GM21576 (cell line): ENCODE measurements around the gene SPINT2.

Experiments used
- ATAC-seq: cut with Tn5 transposase; IDR thresholded peaks from one replicate; pipeline ENCODE4 v1.9.1; 2021; ENCODE audit warnings: mild to moderate bottlenecking, moderate library complexity; ENCODE audit not compliant: unreplicated experiment

The SPINT2 gene

DNA sequence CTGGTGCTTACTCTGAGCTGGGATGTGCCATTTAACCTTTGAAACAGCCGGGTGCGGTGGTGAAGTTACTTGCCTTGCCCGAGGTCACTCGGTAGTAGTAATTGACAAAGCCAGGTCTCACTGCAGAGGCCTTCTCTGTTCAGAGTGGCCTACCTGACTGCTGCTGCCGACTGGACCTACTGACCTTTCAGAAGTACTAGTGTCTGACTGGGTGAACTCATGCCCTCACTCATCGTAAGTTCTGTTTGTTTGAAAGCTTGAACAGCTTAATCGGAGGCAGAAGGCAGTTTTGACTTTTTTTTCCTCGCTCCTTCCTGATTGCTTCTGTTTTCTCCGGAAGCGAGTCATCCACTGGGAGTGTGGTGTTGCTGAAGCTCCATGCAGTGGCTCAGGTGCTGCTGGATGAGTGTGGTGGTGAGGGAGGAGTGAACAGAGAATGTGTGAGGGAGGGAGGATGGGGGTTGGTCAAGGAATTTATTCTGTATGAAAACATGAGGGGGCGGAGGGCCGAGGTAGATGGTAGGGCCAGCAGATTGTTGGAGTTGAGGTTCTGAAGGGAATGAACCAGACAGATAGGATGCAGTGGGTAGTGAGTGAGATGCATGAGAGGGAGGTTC lies 2.7 kb downstream of the SPINT2 start:
- ATAC-seq, result no peak

- ATAC-seq, result no peak
Observed at GRCh38 chr19:38267761-38268483, 3.5 kb downstream of the SPINT2 start.

GRCh38 chr19:38268539-38268938 lies 4.2 kb downstream of the SPINT2 start:
- ATAC-seq, result no peak

GRCh38 chr19:38270587-38271167 lies 6.3 kb downstream of the SPINT2 start:
- no peak for ATAC-seq

DNA sequence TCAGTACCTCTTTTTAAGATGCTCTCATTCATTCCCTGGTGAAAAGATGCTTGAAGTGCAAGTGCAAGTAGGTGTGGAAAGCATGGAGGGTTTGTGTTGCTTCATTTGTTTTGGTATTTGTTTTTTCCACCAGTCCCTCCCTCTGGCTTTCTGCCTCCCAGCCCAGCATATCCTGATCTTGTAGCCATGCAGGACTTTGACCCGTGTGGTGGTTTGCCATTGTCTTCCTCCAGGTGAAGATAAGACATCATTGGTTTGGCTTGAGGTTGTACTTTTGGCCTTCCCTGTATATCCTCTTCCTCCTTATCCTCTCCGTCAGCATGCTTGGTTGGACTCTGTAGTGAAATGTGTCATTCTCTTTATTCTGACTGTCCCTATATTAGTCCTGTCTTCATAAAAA lies 9.1 kb downstream of the SPINT2 start:
- ATAC-seq, result no peak

DNA sequence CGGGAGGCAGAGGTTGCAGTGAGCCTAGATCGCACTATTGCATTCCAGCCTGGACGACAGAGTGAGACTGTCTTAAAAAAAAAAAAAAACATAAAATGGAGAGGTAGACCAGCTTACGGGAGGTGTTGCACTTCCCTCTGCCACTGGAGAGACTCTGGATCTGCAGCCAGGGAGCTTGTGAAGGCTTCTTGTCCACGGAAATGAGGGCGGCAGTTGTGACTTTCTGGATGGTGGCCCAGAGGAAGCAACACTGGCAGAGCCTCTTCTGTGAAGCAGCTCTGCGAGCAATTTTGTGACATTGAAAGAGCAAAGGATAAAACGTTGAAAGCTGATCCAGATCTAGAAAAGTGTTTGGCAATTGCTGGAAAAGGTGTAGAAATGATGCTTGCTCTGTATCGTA lies 10.4 kb downstream of the SPINT2 start:
- no peak for ATAC-seq

DNA sequence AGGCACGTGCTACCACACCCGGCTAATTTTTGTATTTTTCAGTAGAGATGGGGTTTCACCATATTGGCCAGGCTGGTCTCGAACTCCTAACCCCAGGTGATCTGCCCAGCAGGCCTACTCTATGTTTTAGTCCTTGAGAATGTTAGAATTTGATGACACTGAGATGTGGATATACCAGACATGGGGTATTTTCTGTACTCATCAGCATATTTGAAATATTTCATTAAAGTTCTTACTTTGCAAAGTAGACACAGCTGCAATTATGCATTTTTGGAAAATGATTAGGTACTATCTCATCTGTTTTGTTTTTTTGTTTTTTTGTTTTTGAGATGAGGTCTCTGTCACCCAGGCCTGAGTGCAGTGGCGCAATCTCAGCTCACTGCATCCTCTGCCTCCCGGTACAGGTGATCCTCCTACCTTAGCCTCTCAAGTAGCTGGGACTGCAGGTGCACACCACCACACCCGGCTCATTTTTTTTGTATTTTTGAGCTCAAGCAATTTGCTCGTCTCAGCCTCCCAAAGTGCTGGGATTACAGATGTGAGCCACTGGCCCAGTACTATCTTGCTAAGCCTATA lies 12.7 kb downstream of the SPINT2 start:
- ATAC-seq, result no peak

DNA sequence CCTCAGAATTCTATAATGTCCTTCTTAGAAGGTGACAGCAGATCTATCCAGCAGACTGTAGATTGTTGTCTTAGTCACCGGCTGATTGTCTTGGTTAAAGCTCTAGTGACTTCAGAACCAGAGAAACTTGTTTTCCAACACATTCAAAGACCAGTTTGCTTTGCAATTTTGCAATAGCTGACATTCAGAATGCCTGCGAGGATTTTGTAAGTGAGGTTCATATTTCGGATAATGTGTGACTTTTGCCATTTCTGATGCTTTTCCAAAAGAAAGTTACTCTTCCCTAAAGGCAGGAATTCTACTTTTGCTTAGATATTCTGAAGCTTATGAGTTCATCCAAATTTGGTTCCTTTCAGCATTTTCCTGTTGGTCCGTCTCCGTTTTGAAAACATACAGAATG lies 13.2 kb downstream of the SPINT2 start:
- no peak for ATAC-seq

DNA sequence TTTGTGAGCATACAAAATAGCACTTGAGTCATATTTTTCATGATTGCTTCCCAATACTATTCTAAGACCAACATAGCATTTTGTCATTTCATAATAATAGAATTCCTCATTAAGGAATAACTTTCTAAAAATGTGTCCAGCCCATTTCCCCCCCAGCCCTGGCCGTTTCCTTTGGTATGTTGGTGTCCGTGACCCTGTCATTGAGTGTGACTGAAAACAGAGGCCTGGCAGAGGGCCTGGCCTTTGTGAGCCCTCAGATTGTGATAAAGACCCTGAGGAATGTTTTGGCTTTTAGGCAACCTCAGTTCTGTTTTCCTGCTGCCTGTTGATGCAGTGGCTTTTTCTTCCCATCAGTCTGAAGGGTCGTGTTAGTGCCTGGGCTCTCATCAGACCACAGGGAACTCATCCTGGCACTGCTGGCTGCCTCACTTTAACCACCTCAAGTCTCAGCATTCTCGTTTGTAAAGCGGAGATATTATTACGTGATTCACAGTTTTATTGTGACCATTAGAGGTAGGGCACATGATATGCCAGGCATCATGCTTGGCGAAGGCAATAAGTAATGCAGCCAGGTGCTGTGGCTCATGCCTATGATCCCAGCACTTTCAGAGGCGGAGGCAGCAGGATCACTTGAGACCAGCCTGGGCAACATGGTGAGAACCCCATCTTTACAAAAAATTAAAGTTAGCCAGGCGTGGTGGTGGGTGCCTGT lies 13.8 kb downstream of the SPINT2 start:
- no peak for ATAC-seq

GRCh38 chr19:38278751-38279150 lies 14.4 kb downstream of the SPINT2 start:
- ATAC-seq, result no peak

DNA sequence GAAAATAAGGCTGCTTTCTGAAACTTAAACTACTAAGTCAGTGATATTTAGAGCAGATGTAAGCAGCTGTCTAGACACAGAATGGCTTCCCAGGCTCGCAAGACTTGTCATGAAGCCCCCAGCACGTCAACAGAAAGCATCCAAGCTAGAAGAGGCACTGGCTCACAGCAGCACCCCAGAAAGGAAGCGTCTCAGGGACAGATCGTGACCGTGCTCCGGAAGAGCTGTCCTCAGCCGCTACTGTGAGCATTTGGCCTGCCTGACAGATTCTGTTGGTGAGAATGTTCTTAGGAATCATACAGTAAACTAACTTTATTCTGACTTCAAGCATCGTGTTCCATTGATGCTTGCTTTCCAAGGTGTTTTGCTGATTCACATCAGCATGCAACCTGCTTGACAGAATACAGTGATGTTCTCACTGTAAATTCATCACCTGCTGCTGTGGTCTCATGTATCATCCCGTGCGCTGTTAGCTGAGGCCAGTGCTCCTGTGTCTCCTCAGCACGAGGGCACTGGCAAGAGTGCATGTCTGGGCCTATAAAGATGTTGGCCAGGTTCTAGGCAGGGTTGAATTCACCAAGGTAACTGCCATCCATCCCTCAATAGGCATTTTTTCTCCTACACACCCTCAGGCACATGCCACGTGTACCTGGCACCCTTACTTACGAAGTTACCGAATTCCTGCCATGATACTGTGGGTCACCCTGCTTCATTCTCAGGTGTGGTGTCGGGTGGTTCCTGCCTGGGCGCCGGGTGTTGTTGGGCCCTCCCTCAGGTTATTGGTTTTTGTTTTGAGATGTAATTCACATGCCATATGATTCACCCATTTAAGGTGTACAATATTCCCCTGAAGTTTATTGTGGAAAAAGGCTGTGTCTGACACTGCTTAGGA lies 15.9 kb downstream of the SPINT2 start:
- no peak for ATAC-seq

DNA sequence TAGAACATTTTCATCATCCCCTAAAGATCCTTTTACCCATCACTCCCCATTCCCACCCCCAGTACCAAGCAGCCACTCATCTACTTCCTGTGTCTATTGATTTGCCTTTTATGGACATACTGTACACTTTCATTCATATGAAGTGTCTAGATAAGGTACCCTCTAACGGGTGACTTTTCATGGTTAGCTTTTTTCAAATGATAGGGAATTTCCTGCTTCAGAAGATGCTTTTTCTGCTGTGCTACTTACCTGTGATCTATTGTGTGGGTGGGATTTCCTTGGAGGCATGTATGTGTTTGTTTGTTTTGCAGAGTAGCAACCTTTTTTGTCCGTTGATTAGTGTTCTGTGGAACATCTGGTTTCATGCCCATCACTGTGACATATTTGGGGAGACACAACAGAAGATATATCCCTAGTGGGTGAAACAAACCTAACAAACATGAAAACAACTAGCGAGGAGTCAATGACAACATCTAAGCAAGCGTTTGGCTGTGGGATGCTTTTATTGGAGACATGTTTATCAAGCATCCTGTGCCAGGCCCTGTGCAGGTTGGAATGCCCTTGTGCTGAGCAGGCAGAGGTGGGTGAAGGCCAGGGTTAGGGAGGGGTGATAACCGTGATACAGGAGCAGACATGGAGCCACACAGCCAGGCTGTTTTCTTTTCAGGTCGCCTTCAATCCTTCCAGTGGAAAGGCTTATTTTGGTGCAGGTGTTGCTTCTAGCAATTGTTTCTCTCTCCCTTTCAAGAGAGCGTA lies 17.6 kb downstream of the SPINT2 start:
- ATAC-seq, result no peak

- no peak for ATAC-seq
Observed at GRCh38 chr19:38283271-38283670, 18.9 kb downstream of the SPINT2 start.

GRCh38 chr19:38284422-38284821 lies 20.0 kb downstream of the SPINT2 start:
- no peak for ATAC-seq

DNA sequence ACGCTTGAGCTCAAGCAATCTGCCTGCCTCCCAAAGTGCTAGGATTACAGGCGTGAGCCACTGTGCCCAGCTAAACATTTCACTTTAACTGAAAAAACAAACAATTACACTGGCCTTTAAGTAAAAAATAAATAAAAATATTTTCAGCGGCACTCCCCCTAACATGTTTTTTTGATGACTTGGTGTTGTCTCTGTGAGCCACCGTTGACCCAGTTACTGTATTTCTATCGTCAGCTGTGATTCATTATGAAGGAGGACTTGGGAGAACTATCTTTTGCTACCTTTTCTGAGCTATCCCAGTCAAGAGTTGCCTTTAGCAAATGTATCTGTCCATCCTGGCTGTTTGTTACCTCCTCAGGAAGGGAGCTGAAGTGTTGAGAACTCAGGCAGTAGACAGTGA lies 21.2 kb downstream of the SPINT2 start:
- ATAC-seq, result no peak

- no peak for ATAC-seq
Observed at GRCh38 chr19:38287604-38288003, 23.2 kb downstream of the SPINT2 start.

DNA sequence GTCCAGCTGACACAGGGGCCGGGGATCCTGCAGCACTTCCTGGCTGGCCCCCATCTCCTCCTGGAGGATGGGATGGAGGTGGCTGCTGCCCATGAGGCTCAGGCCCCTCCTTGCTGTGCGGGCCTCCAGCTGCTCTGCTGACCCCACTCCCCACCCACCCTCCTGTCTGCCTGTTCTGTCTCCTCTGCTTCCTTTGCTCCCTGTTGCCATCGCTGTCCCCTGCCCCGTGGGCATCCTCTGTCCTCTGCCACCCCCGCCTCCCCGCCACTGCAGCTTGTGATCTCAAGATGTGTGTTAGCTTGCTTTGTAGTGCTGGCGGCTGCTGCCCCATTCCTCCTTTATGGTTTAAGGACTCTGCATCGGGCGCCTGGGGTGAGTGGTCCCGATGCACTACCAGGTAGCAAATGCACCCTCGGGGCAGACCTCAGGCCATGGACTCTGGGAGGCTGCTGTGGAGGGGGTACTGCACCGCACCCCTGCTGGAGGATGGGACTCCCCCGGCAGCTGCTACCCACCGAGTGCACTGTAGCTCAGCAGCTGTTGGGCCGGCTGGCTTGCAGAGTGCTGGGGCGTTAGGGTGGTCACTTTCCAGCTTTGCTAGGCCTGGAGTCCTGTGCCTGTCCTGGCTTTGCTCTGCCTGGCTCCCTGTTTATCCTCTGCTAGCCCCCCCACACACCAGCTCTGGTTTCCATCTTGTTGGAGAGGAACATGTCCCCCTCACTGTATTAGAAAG lies 23.9 kb downstream of the SPINT2 start:
- no peak for ATAC-seq

GRCh38 chr19:38289955-38290354 lies 25.6 kb downstream of the SPINT2 start:
- no peak for ATAC-seq

- ATAC-seq, result no peak
Observed at GRCh38 chr19:38290631-38291147, 26.3 kb downstream of the SPINT2 start.
